HepG2 (cell line): ENCODE measurements around the gene IQCN. TPM values are rescaled to one million over a fixed set of nuclear protein-coding genes. Genes with fewer than 3 reads are reported as not detected.
A peak's percentile ranks its signal among the peaks of the same experiment; 100 is the strongest.

Experiments
- AKAP8 ChIP-seq: sonication (generic); formaldehyde crosslinking; IDR thresholded peaks from 2 replicates; pipeline ENCODE4 v1.5.1; 2020; ENCODE audit warnings: mild to moderate bottlenecking, missing genetic modification reagents
- BORCS8-MEF2B ChIP-seq: sonication (generic); formaldehyde crosslinking; IDR thresholded peaks from 2 replicates; pipeline ENCODE4 v1.8.0; 2022; ENCODE audit warnings: mild to moderate bottlenecking, missing genetic modification reagents
- CEBPZ ChIP-seq: IDR thresholded peaks from 2 replicates; pipeline ENCODE4 v1.6.1; 2012; ENCODE audit warnings: low read length, improper control_type of control experiment
- FOXK1 ChIP-seq: sonication (generic); formaldehyde crosslinking; IDR thresholded peaks from 2 replicates; pipeline ENCODE4 v1.4.0; 2020; ENCODE audit warnings: low read depth, missing genetic modification reagents, borderline replicate concordance
- LCORL ChIP-seq, 2 experiments: fragments of 450-650 bp in 1 of 2; sonication (generic) in 1 of 2; formaldehyde crosslinking in 1 of 2; IDR thresholded peaks; 2 replicates each; pipeline versions ENCODE4 v1.5.0 to v1.6.1; 2017 to 2020; ENCODE audit warnings: antibody characterized with exemption in 1 of 2, missing genetic modification reagents in 1 of 2
- MEIS1 ChIP-seq: sonication (generic); formaldehyde crosslinking; IDR thresholded peaks from 2 replicates; pipeline ENCODE4 v1.9.0; 2021; ENCODE audit warnings: mild to moderate bottlenecking, missing genetic modification reagents, moderate library complexity, borderline replicate concordance
- NCOA2 ChIP-seq: sonication (generic); formaldehyde crosslinking; IDR thresholded peaks from 2 replicates; pipeline ENCODE4 v1.8.0; 2022; ENCODE audit warnings: inconsistent platforms
- PCBP2 ChIP-seq: fragments of 200-400 bp; formaldehyde crosslinking; optimal IDR thresholded peaks from 2 replicates; pipeline ENCODE3; 2018; ENCODE audit warnings: low read length, low read depth; ENCODE audit not compliant: poor library complexity, severe bottlenecking
- RAD51 ChIP-seq: fragments of 450-650 bp; IDR thresholded peaks from 2 replicates; pipeline ENCODE4 v1.6.1; 2016; ENCODE audit warnings: borderline replicate concordance
- REPIN1 ChIP-seq: sonication (generic); formaldehyde crosslinking; IDR thresholded peaks from 2 replicates; pipeline ENCODE4 v1.8.0; 2022; ENCODE audit warnings: missing genetic modification reagents, low read depth, mild to moderate bottlenecking, borderline replicate concordance
- SALL1 ChIP-seq: sonication (generic); formaldehyde crosslinking; IDR thresholded peaks from 2 replicates; pipeline ENCODE4 v1.8.0; 2022; ENCODE audit warnings: mild to moderate bottlenecking, missing genetic modification reagents
- ZBTB10 ChIP-seq: sonication (generic); formaldehyde crosslinking; IDR thresholded peaks from 2 replicates; pipeline ENCODE4 v1.4.0; 2020; ENCODE audit warnings: missing genetic modification reagents, borderline replicate concordance
- ZBTB20 ChIP-seq: sonication (generic); formaldehyde crosslinking; IDR thresholded peaks from 2 replicates; pipeline ENCODE4 v1.8.1; 2023; ENCODE audit warnings: missing genetic modification reagents, low read depth, mild to moderate bottlenecking, borderline replicate concordance
- ZNF281 ChIP-seq: sonication (generic); formaldehyde crosslinking; IDR thresholded peaks from 2 replicates; pipeline ENCODE4 v1.4.0; 2020; ENCODE audit warnings: missing genetic modification reagents, borderline replicate concordance
- ZNF3 ChIP-seq: IDR thresholded peaks from 2 replicates; pipeline ENCODE4 v1.7.0; 2017; ENCODE audit warnings: inconsistent platforms
- ZNF460 ChIP-seq: sonication (generic); formaldehyde crosslinking; IDR thresholded peaks from 2 replicates; pipeline ENCODE4 v1.5.1; 2020; ENCODE audit warnings: missing genetic modification reagents, mild to moderate bottlenecking, borderline replicate concordance
- ZNF552 ChIP-seq: sonication (generic); formaldehyde crosslinking; IDR thresholded peaks from 2 replicates; pipeline ENCODE4 v1.9.0; 2022; ENCODE audit warnings: missing genetic modification reagents, mild to moderate bottlenecking, borderline replicate concordance
- ZNF589 ChIP-seq: sonication (generic); formaldehyde crosslinking; conservative IDR thresholded peaks from 2 replicates; pipeline ENCODE4 v1.8.0; 2022; ENCODE audit warnings: mild to moderate bottlenecking, moderate library complexity, missing genetic modification reagents
- ZNF7 ChIP-seq: IDR thresholded peaks from 2 replicates; pipeline ENCODE4 v1.6.1; 2016; ENCODE audit warnings: missing biosample characterization, missing genetic modification reagents
- ZNF761 ChIP-seq: sonication (generic); formaldehyde crosslinking; conservative IDR thresholded peaks from 2 replicates; pipeline ENCODE4 v1.4.0; 2020; ENCODE audit warnings: mild to moderate bottlenecking, missing genetic modification reagents
- ZNF782 ChIP-seq: sonication (generic); formaldehyde crosslinking; IDR thresholded peaks from 2 replicates; pipeline ENCODE4 v1.4.0; 2020; ENCODE audit warnings: missing genetic modification reagents, mild to moderate bottlenecking, borderline replicate concordance
- polyA plus RNA-seq, 8 experiments: library from polyadenylated mRNA; depleted of rRNA in 3 of 8; stranded (reverse) in 7 of 8; unstranded in 1 of 8; fragments of >200 nt; fragmentation: Illumina TruSeq in 4 of 8; extraction: Trizol in 4 of 8; gene quantifications; 2 replicates each; pipeline versions ENCODE4 v1.2.1 to v1.2.3, GENCODE V29; 2011 to 2016; ENCODE audit warnings: low read depth in 4 of 8, missing spikeins in 1 of 8, mixed read lengths in 1 of 8; ENCODE audit not compliant: insufficient read depth in 1 of 8
- total RNA-seq, 5 experiments: library from RNA; depleted of rRNA; stranded (reverse); fragments of >200 nt; fragmentation: Illumina TruSeq; extraction: Trizol; gene quantifications; 2 replicates each; pipeline ENCODE4 v1.2.3, GENCODE V29; 2016; ENCODE audit warnings: low read depth in 1 of 5

The IQCN gene
- total and polyA plus RNA-seq, 2 of the 13 experiments (the other 11 are each of a cell fraction or from before 2014, with no cell fraction given) = 0.04 to 0.18 TPM

GRCh38 chr19:18223860-18224524, 50.3 kb downstream of the IQCN start (continued):
- peak; percentile 52; the same call in 1 of the 2 replicates for TF ChIP-seq ZNF782 (CRISPR knock-in tag)
- no peak for TF ChIP-seq ZNF3 (CRISPR knock-in tag)
- no peak for TF ChIP-seq CEBPZ
- no peak for TF ChIP-seq ZNF7 (CRISPR knock-in tag)
- TF ChIP-seq ZBTB20 = no peak
- no peak for TF ChIP-seq LCORL (IDR thresholded peaks at IDR 0.05)
- TF ChIP-seq LCORL (CRISPR knock-in tag; IDR thresholded peaks at IDR 0.05) = no peak; the same call in none of the 2 replicates
- no peak for TF ChIP-seq ZBTB10 (CRISPR knock-in tag)
- TF ChIP-seq SALL1 (CRISPR knock-in tag) = no peak; the same call in 1 of the 2 replicates
- peak; percentile 52 for TF ChIP-seq BORCS8-MEF2B
- TF ChIP-seq ZNF589 (CRISPR knock-in tag) = no peak
- no peak for TF ChIP-seq RAD51
- no peak; the same call in 1 of the 2 replicates for TF ChIP-seq ZNF552
- no peak for TF ChIP-seq ZNF281
- TF ChIP-seq NCOA2 (CRISPR knock-in tag) = no peak
- TF ChIP-seq FOXK1 (CRISPR knock-in tag) = no peak
- no peak for TF ChIP-seq ZNF460 (CRISPR knock-in tag)
- TF ChIP-seq MEIS1 (CRISPR knock-in tag) = peak; percentile 62; the same call in 1 of the 2 replicates
- TF ChIP-seq REPIN1 (CRISPR knock-in tag) = 0 out of 2 replicates have a peak, but pooled peaks have one; percentile 72
- no peak for TF ChIP-seq PCBP2
- TF ChIP-seq ZNF761 = peak; percentile 78
- TF ChIP-seq AKAP8 (CRISPR knock-in tag) = no peak; the same call in 1 of the 2 replicates
